Measurements from ENCODE around the gene LY6G6C. TPM values are rescaled to one million over a fixed set of nuclear protein-coding genes. Genes with fewer than 3 reads are reported as not detected.
A peak's percentile ranks its signal among the peaks of the same experiment; 100 is the strongest.

Gene LY6G6C
- total RNA-seq, 2 donors from 2014 or later, result not detected

GRCh38 chr6:31717499-31718222 is 3.9 kb downstream of the LY6G6C start:
- WGBS, 2 donors, result 63 to 72% methylated on average over 10 of the region's 10 CpGs
- intact Hi-C loops (cut with DNase I), result no loop called here
- TF ChIP-seq CTCF (IDR thresholded peaks at IDR 0.05) (peak in 4 of 7 experiments; percentile 19 to 27 (median 22)), POLR2A (IDR thresholded peaks at IDR 0.05) (no peak)
- DNase-seq (peak in 3 of 4 donors; percentile 44 to 48 (median 46)), ATAC-seq (peak; percentile 55)
- no peaks in the 10 kb centered on the region for H3K9me3 ChIP-seq
- no peak overlapping the region for H3K4me3 ChIP-seq
- peak overlapping the region in 1 of 4 donors; percentile 30 for H3K27ac ChIP-seq
- H3K27me3 ChIP-seq, result no peaks in the 10 kb centered on the region
- H3K36me3 ChIP-seq (replicated peaks in 1 of 2; ENCODE audit: insufficient read depth in 1 of 2, low read depth in 2 of 2), result no peaks in the 10 kb centered on the region
- peaks cover 11% of the 10 kb centered on the region for H3K4me1 ChIP-seq

GRCh38 chr6:31715022-31715958 is 6.3 kb downstream of the LY6G6C start, which contains the start of gene LY6G6D:
TSS of gene LY6G6D (plus strand) at chr6:31715348. CDS start at chr6:31715356, 8 bp downstream.
- no peak within 1 kb of the TSS for H3K27ac ChIP-seq
- no peaks in the 10 kb centered on the region for H3K36me3 ChIP-seq (replicated peaks in 1 of 2; ENCODE audit: insufficient read depth in 1 of 2, low read depth in 2 of 2)
- DNase-seq (no peak), ATAC-seq (no peak)
- intact Hi-C loops (cut with DNase I), result no loop called here
- peaks cover 11% of the 10 kb centered on the region for H3K4me1 ChIP-seq
- no peak within 1 kb of the TSS for H3K4me3 ChIP-seq
- no peaks in the 10 kb centered on the region for H3K9me3 ChIP-seq
- H3K27me3 ChIP-seq, result no peaks in the 10 kb centered on the region
- no peak for TF ChIP-seq CTCF (IDR thresholded peaks at IDR 0.05)
- no peak for TF ChIP-seq POLR2A (IDR thresholded peaks at IDR 0.05)
- WGBS, 2 donors, result 72 to 77% methylated on average over 16 of the region's 16 CpGs

GRCh38 chr6:31713991-31714684 is 7.4 kb downstream of the LY6G6C start:
- Histone ChIP-seq H3K9me3 (no peaks in the 10 kb centered on the region), H3K4me3 (no peak overlapping the region), H3K27ac (no peak overlapping the region), H3K27me3 (no peaks in the 10 kb centered on the region), H3K4me1 (peaks cover 11% of the 10 kb centered on the region), H3K36me3 (replicated peaks in 1 of 2; ENCODE audit: insufficient read depth in 1 of 2, low read depth in 2 of 2) (no peaks in the 10 kb centered on the region)
- intact Hi-C loops (cut with DNase I), result no loop called here
- ATAC-seq (no peak), DNase-seq (no peak)
- TF ChIP-seq CTCF (IDR thresholded peaks at IDR 0.05) (no peak), POLR2A (IDR thresholded peaks at IDR 0.05) (no peak)
- 33 to 40% methylated on average over 5 of the region's 5 CpGs for WGBS, 2 donors

GRCh38 chr6:31713465-31713864 is 8.1 kb downstream of the LY6G6C start:
- no peaks in the 10 kb centered on the region for H3K27me3 ChIP-seq
- no peaks in the 10 kb centered on the region for H3K9me3 ChIP-seq
- intact Hi-C loops (cut with DNase I), result no loop called here
- no peak for DNase-seq
- WGBS, 2 donors, result 45 to 70% methylated on average over 4 of the region's 4 CpGs
- H3K36me3 ChIP-seq (replicated peaks in 1 of 2; ENCODE audit: insufficient read depth in 1 of 2, low read depth in 2 of 2), result no peaks in the 10 kb centered on the region
- TF ChIP-seq CTCF (IDR thresholded peaks at IDR 0.05), result no peak
- no peak for TF ChIP-seq POLR2A (IDR thresholded peaks at IDR 0.05)
- peaks cover 4% of the 10 kb centered on the region for H3K4me1 ChIP-seq
- H3K4me3 ChIP-seq, result no peak overlapping the region
- no peak for ATAC-seq
- no peak overlapping the region for H3K27ac ChIP-seq
